H9 (cell line): ENCODE measurements around the gene ATXN3L. TPM values are rescaled to one million over a fixed set of nuclear protein-coding genes. Genes with fewer than 3 reads are reported as not detected.

Source experiments
- DNase-seq: peaks from one replicate; pipeline ENCODE4 v3.0.0-alpha.2; 2017
- H2AFZ ChIP-seq: one replicate; pipeline ENCODE4 v1.6.1; 2013; ENCODE audit warnings: mild to moderate bottlenecking, low read length, control low read depth, moderate library complexity
- H2AK5ac ChIP-seq: 2 replicates; pipeline ENCODE4 v1.6.1; 2013; ENCODE audit warnings: low read length, control low read depth, mixed read lengths; ENCODE audit not compliant: insufficient read length
- H2BK120ac ChIP-seq: one replicate; pipeline ENCODE4 v1.6.1; 2013; ENCODE audit warnings: low read depth, mild to moderate bottlenecking, low read length, control low read depth, inconsistent platforms; ENCODE audit not compliant: poor library complexity, severe bottlenecking
- H2BK12ac ChIP-seq: 2 replicates; pipeline ENCODE4 v1.6.1; 2013; ENCODE audit warnings: low read length, control low read depth, mixed read lengths, low read depth; ENCODE audit not compliant: insufficient read length
- H2BK15ac ChIP-seq: 2 replicates; pipeline ENCODE4 v1.6.1; 2013; ENCODE audit warnings: low read depth, low read length, control low read depth
- H2BK20ac ChIP-seq: one replicate; pipeline ENCODE4 v1.6.1; 2013; ENCODE audit warnings: low read depth, mild to moderate bottlenecking, low read length, control low read depth, inconsistent platforms; ENCODE audit not compliant: poor library complexity, severe bottlenecking
- H2BK5ac ChIP-seq: 2 replicates; pipeline ENCODE4 v1.6.1; 2013; ENCODE audit warnings: low read length, control low read depth, mixed read lengths; ENCODE audit not compliant: insufficient read length
- H3K14ac ChIP-seq: 2 replicates; pipeline ENCODE4 v1.6.1; 2013; ENCODE audit warnings: low read length, control low read depth; ENCODE audit not compliant: insufficient read depth
- H3K18ac ChIP-seq: 2 replicates; pipeline ENCODE4 v1.6.1; 2013; ENCODE audit warnings: low read depth, mild to moderate bottlenecking, mixed read lengths, low read length, control low read depth; ENCODE audit not compliant: insufficient read length
- H3K23ac ChIP-seq: 2 replicates; pipeline ENCODE4 v1.6.1; 2013; ENCODE audit warnings: low read length, control low read depth, mixed read lengths, low read depth; ENCODE audit not compliant: insufficient read length
- H3K23me2 ChIP-seq: 2 replicates; pipeline ENCODE4 v1.6.1; 2013; ENCODE audit warnings: low read depth, mild to moderate bottlenecking, mixed read lengths, low read length, control low read depth; ENCODE audit not compliant: insufficient read length, poor library complexity, severe bottlenecking
- H3K27ac ChIP-seq: 2 replicates; pipeline ENCODE4 v1.5.1; 2013; ENCODE audit warnings: low read length, control low read depth, mixed read lengths, low read depth; ENCODE audit not compliant: insufficient read length
- H3K27me3 ChIP-seq: 2 replicates; pipeline ENCODE4 v1.6.1; 2013; ENCODE audit warnings: low read length, control low read depth, inconsistent platforms; ENCODE audit not compliant: insufficient read depth
- H3K4ac ChIP-seq: 2 replicates; pipeline ENCODE4 v1.6.1; 2013; ENCODE audit warnings: low read depth, mild to moderate bottlenecking, control low read depth, inconsistent platforms, low read length, moderate library complexity
- H3K4me1 ChIP-seq: 2 replicates; pipeline ENCODE4 v1.6.1; 2013; ENCODE audit warnings: low read length, control low read depth, inconsistent platforms; ENCODE audit not compliant: insufficient read depth
- H3K4me2 ChIP-seq: 2 replicates; pipeline ENCODE4 v1.6.1; 2013; ENCODE audit warnings: low read length, control low read depth, mixed read lengths; ENCODE audit not compliant: insufficient read length, insufficient read depth
- H3K56ac ChIP-seq: 2 replicates; pipeline ENCODE4 v1.6.1; 2013; ENCODE audit warnings: low read depth, mild to moderate bottlenecking, mixed read lengths, low read length, control low read depth; ENCODE audit not compliant: insufficient read length
- H3K79me1 ChIP-seq: 2 replicates; pipeline ENCODE4 v1.6.1; 2013; ENCODE audit warnings: low read depth, mild to moderate bottlenecking, moderate library complexity, low read length, control low read depth, inconsistent platforms; ENCODE audit not compliant: insufficient read depth, poor library complexity, severe bottlenecking
- H3K79me2 ChIP-seq: 2 replicates; pipeline ENCODE4 v1.6.1; 2013; ENCODE audit warnings: low read length, control low read depth, inconsistent platforms; ENCODE audit not compliant: insufficient read depth
- H3K9ac ChIP-seq: 2 replicates; pipeline ENCODE4 v1.6.1; 2013; ENCODE audit warnings: low read length, control low read depth, mixed read lengths; ENCODE audit not compliant: insufficient read length; ENCODE audit errors: extremely low read depth
- H3K9me3 ChIP-seq: one replicate; pipeline ENCODE4 v1.6.1; 2013; ENCODE audit warnings: low read depth, low read length, inconsistent platforms; ENCODE audit not compliant: control insufficient read depth
- H3T11ph ChIP-seq: one replicate; pipeline ENCODE4 v1.6.1; 2013; ENCODE audit warnings: mild to moderate bottlenecking, low read length, control low read depth, inconsistent platforms
- H4K20me1 ChIP-seq: one replicate; pipeline ENCODE4 v1.6.1; 2013; ENCODE audit not compliant: control insufficient read depth, insufficient read length, insufficient read depth
- H4K5ac ChIP-seq: 2 replicates; pipeline ENCODE4 v1.6.1; 2013; ENCODE audit warnings: low read depth, mild to moderate bottlenecking, mixed read lengths, low read length, control low read depth; ENCODE audit not compliant: insufficient read length
- H4K8ac ChIP-seq: replicated peaks from 2 replicates; pipeline ENCODE4 v1.6.1; 2013; ENCODE audit warnings: low read length, control low read depth, mixed read lengths, low read depth; ENCODE audit not compliant: insufficient read length
- H4K91ac ChIP-seq: 2 replicates; pipeline ENCODE4 v1.6.1; 2013; ENCODE audit warnings: low read depth, mild to moderate bottlenecking, moderate library complexity, mixed read lengths, low read length, control low read depth; ENCODE audit not compliant: insufficient read length
- H3K27ac Mint-ChIP-seq, 3 experiments: 2 replicates in 2 of 3; 3 replicates in 1 of 3; pipeline ENCODE4 v1.8.0; 2020 to 2021; ENCODE audit warnings: mixed read lengths in 3 of 3, mild to moderate bottlenecking in 1 of 3, moderate library complexity in 1 of 3
- H3K27me3 Mint-ChIP-seq: 2 replicates; pipeline ENCODE4 v1.8.0; 2021; ENCODE audit warnings: low read depth, mild to moderate bottlenecking, moderate library complexity, mixed read lengths
- H3K36me3 Mint-ChIP-seq, 3 experiments: 2 replicates in 2 of 3; 3 replicates in 1 of 3; pipeline ENCODE4 v1.8.0; 2020 to 2021; ENCODE audit warnings: low read depth in 3 of 3, mixed read lengths in 3 of 3; ENCODE audit not compliant: insufficient read depth in 1 of 3
- H3K4me1 Mint-ChIP-seq, 2 experiments: 2 replicates each; pipeline ENCODE4 v1.8.0; 2020; ENCODE audit warnings: mixed read lengths in 2 of 2
- H3K4me3 Mint-ChIP-seq, 2 experiments: 2 replicates in 1 of 2; 3 replicates in 1 of 2; pipeline ENCODE4 v1.8.0; 2020 to 2021; ENCODE audit warnings: mild to moderate bottlenecking in 2 of 2, mixed read lengths in 2 of 2, moderate library complexity in 1 of 2
- H3K9me3 Mint-ChIP-seq, 2 experiments: 2 replicates in 1 of 2; 3 replicates in 1 of 2; pipeline ENCODE4 v1.8.0; 2020; ENCODE audit warnings: mild to moderate bottlenecking in 2 of 2, mixed read lengths in 2 of 2, moderate library complexity in 1 of 2
- WGBS: extraction: QIAGEN DNeasy Blood & Tissue Kit; methylation state at CpG from one replicate; pipeline ENCODE4 v1.1.7; 2013; ENCODE audit warnings: missing lambda C conversion rate, low lambda C conversion rate, mixed read lengths; ENCODE audit not compliant: insufficient read length; ENCODE audit errors: extremely low coverage; 5-methylcytosine and 5-hydroxymethylcytosine counted together
- total RNA-seq: library from RNA; stranded (reverse); gene quantifications from 2 replicates; pipeline ENCODE4 v1.2.1, GENCODE V29; 2021
- TF ChIP-seq, protein P1 (sequence below): fragments of 200-600 bp; sonication (generic); conservative IDR thresholded peaks from 3 replicates; pipeline ENCODE4 v1.8.0; 2021; ENCODE audit warnings: antibody characterized with exemption, mild to moderate bottlenecking

Gene ATXN3L
- total RNA-seq, 1 experiment from 2014 or later: not detected

DNA sequence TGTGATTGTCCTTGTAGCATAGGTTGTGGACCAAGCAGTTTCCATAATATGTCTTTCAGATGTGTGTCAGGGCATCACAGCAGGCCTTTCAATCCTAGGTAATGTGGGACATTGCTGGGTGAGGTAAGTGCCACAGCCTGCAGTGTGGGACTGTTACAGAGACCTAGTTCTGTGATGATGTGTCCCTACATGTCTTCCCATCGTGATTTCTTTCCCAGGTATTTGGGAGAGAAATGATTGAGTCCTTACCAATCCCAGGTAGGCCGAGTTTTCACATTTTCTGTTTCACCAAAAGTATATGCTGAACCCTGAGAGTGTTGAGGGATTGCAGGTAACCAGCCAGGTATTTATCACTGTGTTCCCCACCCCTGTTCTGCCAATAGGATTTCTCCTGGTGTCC, 10.6 kb upstream of the ATXN3L start:
- Histone ChIP-seq H3K18ac (no peak overlapping the region), H4K8ac (no peak overlapping the region), H2BK12ac (no peak overlapping the region), H2AFZ (no peak overlapping the region), H3K79me1 (no peaks in the 10 kb centered on the region), H2AK5ac (no peak overlapping the region), H4K5ac (no peak overlapping the region), H3T11ph (no peak overlapping the region), H3K9ac (no peak overlapping the region), H3K4me1 (no peaks in the 10 kb centered on the region; the same call in 1 of the 2 replicates), H3K23me2 (peaks cover 2% of the 10 kb centered on the region), H2BK15ac (no peak overlapping the region), H3K56ac (no peak overlapping the region), H4K20me1 (no peaks in the 10 kb centered on the region), H2BK20ac (no peak overlapping the region), H3K27me3 (no peaks in the 10 kb centered on the region), H3K27ac (no peak overlapping the region), H3K4me2 (no peak overlapping the region), H2BK5ac (no peak overlapping the region), H3K4ac (no peak overlapping the region), H3K9me3 (peaks cover 9% of the 10 kb centered on the region), H3K14ac (no peak overlapping the region), H2BK120ac (no peak overlapping the region), H3K23ac (no peak overlapping the region), H3K79me2 (no peaks in the 10 kb centered on the region), H4K91ac (no peak overlapping the region)
- peaks cover 0 to 6% (median 2%) of the 10 kb centered on the region in 3 experiments; a peak in 3 of 7 replicates for H3K36me3 Mint-ChIP-seq
- no peaks in the 10 kb centered on the region; the same call in 1 of the 2 replicates for H3K27me3 Mint-ChIP-seq
- no peak for DNase-seq
- no CpG with 5 or more reads among the region's 2 CpGs for WGBS
- TF ChIP-seq, protein P1, sequence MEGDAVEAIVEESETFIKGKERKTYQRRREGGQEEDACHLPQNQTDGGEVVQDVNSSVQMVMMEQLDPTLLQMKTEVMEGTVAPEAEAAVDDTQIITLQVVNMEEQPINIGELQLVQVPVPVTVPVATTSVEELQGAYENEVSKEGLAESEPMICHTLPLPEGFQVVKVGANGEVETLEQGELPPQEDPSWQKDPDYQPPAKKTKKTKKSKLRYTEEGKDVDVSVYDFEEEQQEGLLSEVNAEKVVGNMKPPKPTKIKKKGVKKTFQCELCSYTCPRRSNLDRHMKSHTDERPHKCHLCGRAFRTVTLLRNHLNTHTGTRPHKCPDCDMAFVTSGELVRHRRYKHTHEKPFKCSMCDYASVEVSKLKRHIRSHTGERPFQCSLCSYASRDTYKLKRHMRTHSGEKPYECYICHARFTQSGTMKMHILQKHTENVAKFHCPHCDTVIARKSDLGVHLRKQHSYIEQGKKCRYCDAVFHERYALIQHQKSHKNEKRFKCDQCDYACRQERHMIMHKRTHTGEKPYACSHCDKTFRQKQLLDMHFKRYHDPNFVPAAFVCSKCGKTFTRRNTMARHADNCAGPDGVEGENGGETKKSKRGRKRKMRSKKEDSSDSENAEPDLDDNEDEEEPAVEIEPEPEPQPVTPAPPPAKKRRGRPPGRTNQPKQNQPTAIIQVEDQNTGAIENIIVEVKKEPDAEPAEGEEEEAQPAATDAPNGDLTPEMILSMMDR: no peak
- H3K27ac Mint-ChIP-seq: no peak overlapping the region
- peaks cover 53 to 64% of the 10 kb centered on the region in 2 experiments for H3K9me3 Mint-ChIP-seq
- H3K4me1 Mint-ChIP-seq: peaks cover 3 to 7% of the 10 kb centered on the region in 2 experiments; a peak in 3 of 4 replicates
- no peak overlapping the region for H3K4me3 Mint-ChIP-seq
